G401.6 (cell line): ENCODE results near the gene CYP2A13.
"Not testable (repeated sequence)": the region's sequence is repeated elsewhere in the genome, so short reads cannot be mapped to it uniquely, and the experiment has no call there.

ENCODE experiments used
- FAIRE-seq: peaks from 2 replicates; lab custom pipeline; 2012; peaks lifted over from hg19 to GRCh38; lab: Jason Lieb, UNC

Gene CYP2A13

GRCh38 chr19:41120929-41121911, 33.0 kb downstream of the CYP2A13 start:
- FAIRE-seq, result not testable (repeated sequence)

DNA sequence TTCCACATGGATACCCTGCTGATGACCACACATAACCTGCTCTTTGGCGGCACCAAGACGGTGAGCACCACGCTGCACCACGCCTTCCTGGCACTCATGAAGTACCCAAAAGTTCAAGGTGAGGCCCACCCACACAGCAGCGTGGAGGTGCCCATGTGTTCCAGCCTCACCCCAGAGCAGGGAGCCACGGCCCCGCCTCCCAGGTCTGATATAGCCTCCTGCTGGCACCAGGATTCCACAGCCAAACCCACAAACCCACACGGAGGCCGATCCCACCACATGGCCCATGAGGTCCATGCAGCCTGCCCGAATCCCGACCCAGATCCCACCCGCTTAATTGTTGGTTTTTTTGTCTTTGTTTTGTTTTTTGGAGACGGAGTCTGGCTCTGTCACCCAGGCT, 34.6 kb downstream of the CYP2A13 start:
- FAIRE-seq, result not testable (repeated sequence)

DNA sequence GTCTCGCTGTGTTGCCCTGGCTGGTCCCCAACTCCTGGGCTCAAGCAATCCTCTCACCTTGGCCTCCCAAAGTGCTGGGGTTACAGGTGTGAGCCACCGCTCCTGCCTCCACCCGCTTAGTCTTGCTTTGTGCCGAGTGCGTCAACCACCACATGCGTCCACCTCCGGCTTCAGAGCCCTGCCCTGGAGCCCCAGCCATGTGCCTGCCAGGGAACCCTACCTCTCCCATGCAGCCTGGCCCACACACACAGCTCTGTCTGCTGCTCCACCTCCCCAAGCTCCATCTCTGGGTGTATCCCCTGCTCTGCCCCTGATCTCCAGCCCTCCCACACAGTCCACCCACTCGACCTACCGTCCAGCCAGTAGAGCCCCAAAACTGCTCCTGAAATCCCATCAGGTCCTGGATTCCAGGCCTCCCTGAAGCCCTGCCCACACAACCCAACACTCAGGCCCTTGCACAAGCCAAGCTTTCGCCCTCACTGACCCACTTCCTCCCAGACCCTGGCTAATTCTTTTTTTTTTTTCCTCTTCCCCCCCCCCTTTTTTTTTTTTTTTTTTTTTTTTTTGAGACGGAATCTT, 35.6 kb downstream of the CYP2A13 start:
- no peak for FAIRE-seq

- peak; percentile 97 for FAIRE-seq
Measured at GRCh38 chr19:41126765-41127203, 38.5 kb downstream of the CYP2A13 start.

DNA sequence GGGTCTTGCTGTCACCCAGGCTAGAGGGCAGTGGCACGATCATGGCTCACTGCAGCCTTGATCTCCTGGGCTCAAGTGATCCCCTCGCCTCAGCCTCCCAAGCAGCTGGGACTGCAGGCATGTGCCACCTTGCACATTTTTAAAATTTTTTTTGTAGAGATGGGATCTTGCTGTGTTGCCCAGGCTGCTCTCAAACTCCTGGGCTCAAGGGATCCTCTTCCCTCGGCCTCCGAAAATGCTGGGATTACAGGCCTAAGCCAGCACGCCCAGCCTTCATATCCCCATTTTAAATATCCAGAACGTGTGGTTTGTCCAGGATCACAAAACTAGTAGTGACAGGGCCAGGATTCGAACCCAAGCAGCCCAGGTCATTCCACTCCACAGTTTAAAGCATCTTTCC, 39.1 kb downstream of the CYP2A13 start:
- FAIRE-seq, result not testable (repeated sequence)

DNA sequence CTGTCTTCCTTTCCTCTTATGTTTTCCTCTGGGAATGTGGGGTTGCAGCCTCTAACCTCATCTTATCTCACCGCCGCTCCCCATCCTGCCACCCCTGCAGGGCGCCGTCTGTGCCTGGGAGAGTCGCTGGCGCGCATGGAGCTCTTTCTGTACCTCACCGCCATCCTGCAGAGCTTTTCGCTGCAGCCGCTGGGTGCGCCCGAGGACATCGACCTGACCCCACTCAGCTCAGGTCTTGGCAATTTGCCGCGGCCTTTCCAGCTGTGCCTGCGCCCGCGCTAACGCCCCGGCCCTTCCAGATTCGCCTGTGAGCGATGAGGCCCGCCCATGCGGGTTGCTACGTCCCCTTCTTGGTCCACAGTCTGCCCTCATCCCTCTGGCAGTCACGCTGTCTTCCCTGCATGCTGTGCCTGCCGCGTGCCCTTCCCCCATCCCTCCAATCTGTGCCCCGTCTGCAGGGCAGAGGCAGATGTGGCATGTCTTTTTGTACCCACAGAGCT, 39.6 kb downstream of the CYP2A13 start:
- not testable (repeated sequence) for FAIRE-seq

DNA sequence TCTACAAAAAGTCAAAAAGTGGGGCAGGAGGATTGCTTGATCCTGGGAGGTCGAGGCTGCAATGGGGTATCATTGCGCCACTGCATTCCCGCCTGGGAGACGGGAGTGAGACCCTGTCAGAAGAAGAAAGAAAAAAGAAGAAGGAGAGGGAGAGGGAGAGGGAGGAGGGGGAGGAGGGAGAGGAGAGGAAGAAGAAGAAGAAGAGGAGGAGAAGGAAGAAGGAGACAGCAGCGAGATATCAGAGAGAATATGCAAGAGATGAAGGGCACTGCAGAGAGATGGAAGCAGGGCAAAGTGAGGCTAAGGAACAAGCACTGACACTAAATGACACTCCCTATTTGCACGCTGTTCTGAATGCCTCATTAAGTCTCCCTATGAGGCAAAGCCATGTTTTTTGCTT, 40.4 kb downstream of the CYP2A13 start:
- no peak for FAIRE-seq

DNA sequence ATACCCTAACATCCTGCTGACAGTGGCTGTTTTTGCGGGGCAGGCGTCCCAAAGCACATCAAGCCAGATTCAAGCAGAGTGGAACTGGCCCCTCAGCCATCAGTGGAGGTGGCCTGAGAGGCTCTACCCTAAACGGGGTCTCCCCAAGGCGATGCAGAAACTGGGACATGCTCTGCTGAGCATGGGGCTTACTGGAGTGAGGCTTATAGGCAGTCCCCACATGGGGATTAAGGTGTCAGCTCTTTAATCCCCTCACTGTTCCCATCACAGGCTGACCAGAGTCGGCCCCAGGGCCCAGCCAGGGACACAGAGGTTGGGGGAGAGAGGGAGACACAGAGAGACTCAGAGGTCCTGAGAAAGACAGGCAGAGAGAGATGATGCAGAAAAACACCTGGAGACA, 42.9 kb downstream of the CYP2A13 start:
- FAIRE-seq, result no peak

GRCh38 chr19:41133260-41133659, 45.0 kb downstream of the CYP2A13 start:
- no peak for FAIRE-seq

- FAIRE-seq, result no peak
Measured at GRCh38 chr19:41134616-41135015, 46.4 kb downstream of the CYP2A13 start.

- peak; percentile 95 for FAIRE-seq
Measured at GRCh38 chr19:41135390-41136384, 47.4 kb downstream of the CYP2A13 start.

- FAIRE-seq, result no peak
Measured at GRCh38 chr19:41136636-41137455, 48.6 kb downstream of the CYP2A13 start.

GRCh38 chr19:41144403-41144802, 56.2 kb downstream of the CYP2A13 start:
- FAIRE-seq, result peak; percentile 86
